Ureter (tissue), 1 donor: ENCODE data around the gene TEX264. TPM values are rescaled to one million over a fixed set of nuclear protein-coding genes. Genes with fewer than 3 reads are reported as not detected.
"Not testable (repeated sequence)": the region's sequence is repeated elsewhere in the genome, so short reads cannot be mapped to it uniquely, and the experiment has no call there.

Source experiments
- DNase-seq: peaks from one replicate; pipeline ENCODE4 v3.0.0-alpha.2; 2020; ENCODE audit warnings: low spot score
- total RNA-seq: library from RNA; stranded (reverse); gene quantifications from one replicate; pipeline ENCODE4 v1.2.4, GENCODE V29; 2023
- donor health status: DM: yes; HTN: yes; CAD: no.

TEX264 gene
- total RNA-seq, 1 donor from 2014 or later = 52.7 TPM

GRCh38 chr3:51716805-51717204 lies 45.8 kb downstream of the TEX264 start:
- no peak for DNase-seq

GRCh38 chr3:51717446-51717845 lies 46.4 kb downstream of the TEX264 start:
- no peak for DNase-seq

- no peak for DNase-seq
Observed at GRCh38 chr3:51717947-51718346, 46.9 kb downstream of the TEX264 start.

GRCh38 chr3:51718547-51719409 lies 47.7 kb downstream of the TEX264 start:
- peak; percentile 60 for DNase-seq

- DNase-seq = no peak
Observed at GRCh38 chr3:51719410-51720025, 48.5 kb downstream of the TEX264 start.

- DNase-seq = no peak
Observed at GRCh38 chr3:51720292-51721061, 49.4 kb downstream of the TEX264 start.

- no peak for DNase-seq
Observed at GRCh38 chr3:51721062-51721745, 50.2 kb downstream of the TEX264 start.

- DNase-seq = no peak
Observed at GRCh38 chr3:51722362-51722761, 51.3 kb downstream of the TEX264 start.

GRCh38 chr3:51727500-51727899 lies 56.4 kb downstream of the TEX264 start:
- no peak for DNase-seq

- DNase-seq = no peak
Observed at GRCh38 chr3:51729042-51729633, 58.1 kb downstream of the TEX264 start.

- DNase-seq = no peak
Observed at GRCh38 chr3:51733859-51734571, 63.0 kb downstream of the TEX264 start.

- no peak for DNase-seq
Observed at GRCh38 chr3:51734572-51734907, 63.5 kb downstream of the TEX264 start.

- no peak for DNase-seq
Observed at GRCh38 chr3:51735039-51735438, 64.0 kb downstream of the TEX264 start.

- DNase-seq = no peak
Observed at GRCh38 chr3:51735950-51736349, 64.9 kb downstream of the TEX264 start.

GRCh38 chr3:51739110-51739509 lies 68.1 kb downstream of the TEX264 start:
- DNase-seq = no peak

- DNase-seq = not testable (repeated sequence)
Observed at GRCh38 chr3:51742320-51742719, 71.3 kb downstream of the TEX264 start.

- not testable (repeated sequence) for DNase-seq
Observed at GRCh38 chr3:51742978-51743377, 71.9 kb downstream of the TEX264 start.

GRCh38 chr3:51747840-51748239 lies 76.8 kb downstream of the TEX264 start:
- no peak for DNase-seq

- no peak for DNase-seq
Observed at GRCh38 chr3:51748327-51748726, 77.3 kb downstream of the TEX264 start.

- DNase-seq = no peak
Observed at GRCh38 chr3:51750878-51751277, 79.8 kb downstream of the TEX264 start.

GRCh38 chr3:51751287-51751686 lies 80.2 kb downstream of the TEX264 start:
- no peak for DNase-seq
